Ectodermal cell (in vitro differentiated cells): Measurements from ENCODE around the gene RSKR.
A peak's percentile ranks its signal among the peaks of the same experiment; 100 is the strongest.

ENCODE experiments used
- H3K27ac ChIP-seq: 2 replicates; pipeline ENCODE4 v1.7.0; 2013; ENCODE audit warnings: mild to moderate bottlenecking, low read depth, low read length; ENCODE audit not compliant: insufficient read depth, poor library complexity, severe bottlenecking
- H3K27me3 ChIP-seq: 2 replicates; pipeline ENCODE4 v1.7.0; 2013; ENCODE audit warnings: mild to moderate bottlenecking, low read length; ENCODE audit not compliant: insufficient read depth, control insufficient read depth, poor library complexity, severe bottlenecking
- H3K36me3 ChIP-seq: one replicate; pipeline ENCODE4 v1.7.0; 2013; ENCODE audit warnings: low read length; ENCODE audit not compliant: control insufficient read depth, insufficient read depth
- H3K4me1 ChIP-seq: one replicate; pipeline ENCODE4 v1.7.0; 2013; ENCODE audit warnings: low read length; ENCODE audit not compliant: control insufficient read depth, insufficient read depth
- H3K4me3 ChIP-seq: 2 replicates; pipeline ENCODE4 v1.7.0; 2013; ENCODE audit warnings: low read depth, low read length, control low read depth; ENCODE audit not compliant: insufficient read depth
- H3K9me3 ChIP-seq: 2 replicates; pipeline ENCODE4 v1.7.0; 2013; ENCODE audit warnings: mild to moderate bottlenecking, low read length, moderate library complexity; ENCODE audit not compliant: control insufficient read depth
- WGBS, 2 experiments: methylation state at CpG; one replicate each; pipeline ENCODE4 v1.1.7; 2013; ENCODE audit warnings: missing lambda C conversion rate in 2 of 2; 5-methylcytosine and 5-hydroxymethylcytosine counted together

RSKR gene

DNA sequence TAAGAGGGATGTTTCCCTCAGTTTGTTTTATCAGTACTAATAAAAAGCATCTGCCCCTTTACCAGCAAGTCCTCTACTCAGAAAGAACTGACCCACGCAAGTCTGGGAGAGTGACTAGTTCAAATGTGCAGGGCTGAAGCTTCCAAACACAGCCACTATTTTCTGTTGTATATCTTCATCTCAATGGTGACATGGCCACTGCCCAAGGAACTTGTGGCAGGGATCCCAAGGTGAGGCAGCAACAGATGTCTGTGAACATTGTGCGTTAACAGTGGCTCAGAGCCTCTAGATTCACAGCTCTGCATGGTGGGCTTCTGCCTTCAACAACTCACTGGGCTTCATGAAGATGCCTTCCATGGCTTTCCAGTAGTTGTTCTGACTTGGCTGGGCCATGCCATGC is 34.7 kb upstream of the RSKR start:
- Histone ChIP-seq H3K27me3 (no peaks in the 10 kb centered on the region), H3K9me3 (no peaks in the 10 kb centered on the region), H3K27ac (no peak overlapping the region), H3K4me3 (no peak overlapping the region), H3K4me1 (peaks cover 4% of the 10 kb centered on the region), H3K36me3 (peaks cover 18% of the 10 kb centered on the region)
- WGBS, 2 experiments: 92 to 96% methylated on average over 2 of the region's 2 CpGs

GRCh38 chr17:28646039-28646754 is 32.2 kb upstream of the RSKR start:
- Histone ChIP-seq H3K27me3 (no peaks in the 10 kb centered on the region), H3K27ac (no peak overlapping the region), H3K36me3 (peaks cover 21% of the 10 kb centered on the region), H3K4me1 (peaks cover 7% of the 10 kb centered on the region), H3K4me3 (no peak overlapping the region), H3K9me3 (no peaks in the 10 kb centered on the region)
- WGBS, 2 experiments: 93 to 95% methylated on average over 11 of the region's 12 CpGs

DNA sequence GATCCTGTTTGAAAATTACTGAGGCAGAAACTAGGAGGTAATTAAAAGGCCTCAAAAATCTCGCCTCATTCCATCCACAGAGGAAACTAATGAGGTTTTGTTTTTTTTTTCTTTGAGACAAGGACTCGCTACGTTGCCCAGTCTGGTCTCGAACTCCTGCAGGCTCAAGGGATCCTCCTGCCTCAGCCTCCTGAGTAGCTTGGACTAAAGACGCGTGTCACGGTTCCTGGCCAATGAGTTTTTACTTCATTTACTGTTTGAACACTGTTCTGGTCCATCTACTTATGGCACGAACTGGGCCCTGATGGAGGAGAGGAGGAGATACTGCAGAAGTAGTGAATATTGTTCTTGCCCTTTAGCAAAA is 31.6 kb upstream of the RSKR start:
- Histone ChIP-seq H3K4me1 (peaks cover 7% of the 10 kb centered on the region), H3K27ac (peak overlapping the region; percentile 20), H3K36me3 (peaks cover 18% of the 10 kb centered on the region), H3K4me3 (peak overlapping the region; percentile 91), H3K27me3 (no peaks in the 10 kb centered on the region), H3K9me3 (no peaks in the 10 kb centered on the region)
- 71 to 82% methylated on average over 8 of the region's 8 CpGs for WGBS, 2 experiments

DNA sequence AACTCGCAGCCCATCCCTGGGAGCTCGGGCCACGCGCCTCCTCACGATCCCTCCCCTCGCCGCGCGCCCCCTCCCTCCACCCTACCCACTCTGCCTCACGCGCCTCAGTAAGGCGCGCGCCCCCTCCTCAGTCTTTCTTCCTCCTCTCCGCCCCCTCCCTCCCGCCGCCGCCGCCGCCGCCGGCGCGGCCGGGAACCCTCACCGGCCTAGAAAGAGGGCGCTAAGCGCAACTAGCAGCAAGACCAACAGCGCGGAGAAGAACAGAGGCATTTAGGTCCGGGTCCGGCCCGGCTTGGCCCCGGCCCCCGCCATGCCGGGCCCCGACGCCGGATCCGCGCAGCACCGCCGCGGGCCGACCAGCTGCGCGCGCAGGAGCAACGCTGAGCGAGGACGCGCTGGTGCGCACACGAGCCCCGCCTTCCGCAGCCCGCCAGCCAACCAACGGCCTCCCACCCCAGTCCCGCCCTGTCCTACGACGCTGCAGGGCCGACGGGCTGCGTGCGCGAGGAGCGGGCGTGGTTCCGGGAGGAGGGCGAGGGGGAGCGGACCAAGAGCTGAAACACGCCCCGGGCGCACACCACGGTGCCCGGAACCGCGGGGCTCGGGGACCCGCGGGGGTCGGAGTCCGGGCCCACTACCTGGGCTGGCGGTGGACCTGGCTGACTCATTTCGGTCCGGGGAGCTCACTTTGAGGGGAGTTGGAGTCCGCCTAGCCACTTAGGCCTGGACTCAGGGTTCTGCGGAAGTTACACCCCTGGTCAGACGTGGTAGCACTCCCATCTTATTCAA is 31.0 kb upstream of the RSKR start, which contains the start of gene BLTP2:
BLTP2 (minus strand) TSS at position 372 of the 789 bp plus-strand sequence; CDS start at position 270, 102 bp downstream.
- peak within 1 kb of the TSS; percentile 76 for H3K27ac ChIP-seq
- H3K9me3 ChIP-seq: no peaks in the 10 kb centered on the region
- H3K27me3 ChIP-seq: no peaks in the 10 kb centered on the region
- H3K4me1 ChIP-seq: peaks cover 7% of the 10 kb centered on the region
- H3K36me3 ChIP-seq: peaks cover 21% of the 10 kb centered on the region
- H3K4me3 ChIP-seq: peak within 1 kb of the TSS; percentile 91
- 1% methylated on average over 88 to 89 of the region's 89 CpGs for WGBS, 2 experiments

GRCh38 chr17:28643983-28644786 is 30.2 kb upstream of the RSKR start:
- Histone ChIP-seq H3K36me3 (peaks cover 29% of the 10 kb centered on the region), H3K27me3 (no peaks in the 10 kb centered on the region), H3K27ac (peak overlapping the region; percentile 76), H3K4me3 (peak overlapping the region; percentile 91), H3K4me1 (peaks cover 7% of the 10 kb centered on the region), H3K9me3 (no peaks in the 10 kb centered on the region)
- WGBS, 2 experiments: 2 to 3% methylated on average over 18 of the region's 18 CpGs

GRCh38 chr17:28641579-28641978 is 27.6 kb upstream of the RSKR start:
- Histone ChIP-seq H3K9me3 (no peaks in the 10 kb centered on the region), H3K27ac (no peak overlapping the region), H3K36me3 (peaks cover 49% of the 10 kb centered on the region), H3K4me3 (no peak overlapping the region), H3K27me3 (no peaks in the 10 kb centered on the region), H3K4me1 (peaks cover 7% of the 10 kb centered on the region)
- WGBS, 2 experiments: 89 to 96% methylated on average over 2 of the region's 2 CpGs

GRCh38 chr17:28635506-28635905 is 21.5 kb upstream of the RSKR start:
- no peaks in the 10 kb centered on the region for H3K4me1 ChIP-seq
- no peak overlapping the region for H3K27ac ChIP-seq
- peaks cover 89% of the 10 kb centered on the region for H3K36me3 ChIP-seq
- no peaks in the 10 kb centered on the region for H3K27me3 ChIP-seq
- H3K4me3 ChIP-seq: no peak overlapping the region
- 95 to 97% methylated on average over 1 of the region's 1 CpG for WGBS, 2 experiments
- no peaks in the 10 kb centered on the region for H3K9me3 ChIP-seq

- no peaks in the 10 kb centered on the region for H3K9me3 ChIP-seq
- WGBS, 2 experiments: 94 to 96% methylated on average over 14 of the region's 14 CpGs
- no peak overlapping the region for H3K27ac ChIP-seq
- H3K4me3 ChIP-seq: no peak overlapping the region
- H3K4me1 ChIP-seq: no peaks in the 10 kb centered on the region
- H3K27me3 ChIP-seq: no peaks in the 10 kb centered on the region
- H3K36me3 ChIP-seq: peaks cover 81% of the 10 kb centered on the region
Observed at GRCh38 chr17:28634206-28634865, 20.4 kb upstream of the RSKR start.

GRCh38 chr17:28626818-28627217 is 12.8 kb upstream of the RSKR start:
- Histone ChIP-seq H3K4me1 (no peaks in the 10 kb centered on the region), H3K9me3 (no peaks in the 10 kb centered on the region), H3K4me3 (no peak overlapping the region), H3K27ac (no peak overlapping the region), H3K36me3 (peaks cover 51% of the 10 kb centered on the region), H3K27me3 (no peaks in the 10 kb centered on the region)
- 95 to 97% methylated on average over 4 of the region's 4 CpGs for WGBS, 2 experiments
